Trophoblast cell (in vitro differentiated cells and primary cell): ENCODE results near the gene KDM4C.

Experiments
- DNase-seq, 2 donors: peaks; one replicate each; pipeline ENCODE4 v3.0.0-alpha.2; 2016
- H2AFZ ChIP-seq: 2 replicates; pipeline ENCODE4 v1.6.1; 2013; ENCODE audit warnings: low read length, moderate library complexity, mild to moderate bottlenecking; ENCODE audit not compliant: insufficient read depth, poor library complexity
- H2AK5ac ChIP-seq: 2 replicates; pipeline ENCODE4 v1.6.1; 2013; ENCODE audit warnings: mild to moderate bottlenecking, low read length
- H2BK120ac ChIP-seq: 2 replicates; pipeline ENCODE4 v1.6.1; 2013; ENCODE audit warnings: low read length, mild to moderate bottlenecking, moderate library complexity; ENCODE audit not compliant: insufficient read depth, poor library complexity
- H2BK12ac ChIP-seq: 2 replicates; pipeline ENCODE4 v1.6.1; 2013; ENCODE audit warnings: mild to moderate bottlenecking, low read length, moderate library complexity
- H2BK5ac ChIP-seq: 2 replicates; pipeline ENCODE4 v1.6.1; 2013; ENCODE audit warnings: low read length, low read depth, moderate library complexity, mild to moderate bottlenecking; ENCODE audit not compliant: poor library complexity
- H3K14ac ChIP-seq: 2 replicates; pipeline ENCODE4 v1.6.1; 2013; ENCODE audit warnings: mild to moderate bottlenecking, low read length
- H3K18ac ChIP-seq: 2 replicates; pipeline ENCODE4 v1.6.1; 2013; ENCODE audit warnings: mild to moderate bottlenecking, low read length
- H3K23ac ChIP-seq: 2 replicates; pipeline ENCODE4 v1.6.1; 2013; ENCODE audit warnings: low read length
- H3K27ac ChIP-seq: 2 replicates; pipeline ENCODE4 v1.5.1; 2013; ENCODE audit warnings: low read depth, mild to moderate bottlenecking, inconsistent platforms, low read length, moderate library complexity
- H3K27me3 ChIP-seq: 2 replicates; pipeline ENCODE4 v1.6.1; 2013; ENCODE audit warnings: inconsistent platforms, mild to moderate bottlenecking, low read length, moderate library complexity; ENCODE audit not compliant: insufficient read depth
- H3K36me3 ChIP-seq, 2 experiments: 1 replicate in 1 of 2; 2 replicates in 1 of 2; pipeline ENCODE4 v1.6.1; 2013; ENCODE audit warnings: low read length in 2 of 2, mild to moderate bottlenecking in 2 of 2, moderate library complexity in 1 of 2; ENCODE audit not compliant: insufficient read depth in 2 of 2, control insufficient read depth in 1 of 2
- H3K4ac ChIP-seq: 2 replicates; pipeline ENCODE4 v1.6.1; 2013; ENCODE audit warnings: low read depth, mild to moderate bottlenecking, low read length, moderate library complexity
- H3K4me1 ChIP-seq, 2 experiments: 1 replicate in 1 of 2; 2 replicates in 1 of 2; pipeline ENCODE4 v1.6.1; 2013; ENCODE audit warnings: low read length in 2 of 2, mild to moderate bottlenecking in 2 of 2, moderate library complexity in 1 of 2; ENCODE audit not compliant: insufficient read depth in 2 of 2, control insufficient read depth in 1 of 2
- H3K4me2 ChIP-seq: 2 replicates; pipeline ENCODE4 v1.6.1; 2013; ENCODE audit warnings: inconsistent platforms, mild to moderate bottlenecking, low read length, moderate library complexity
- H3K4me3 ChIP-seq: 2 replicates; pipeline ENCODE4 v1.5.1; 2013; ENCODE audit warnings: mild to moderate bottlenecking, low read depth, low read length, inconsistent platforms
- H3K79me1 ChIP-seq: one replicate; pipeline ENCODE4 v1.6.1; 2013; ENCODE audit warnings: low read length
- H3K79me2 ChIP-seq: 2 replicates; pipeline ENCODE4 v1.6.1; 2013; ENCODE audit warnings: low read length, mild to moderate bottlenecking; ENCODE audit not compliant: control insufficient read depth, insufficient read depth, poor library complexity
- H3K9ac ChIP-seq: 2 replicates; pipeline ENCODE4 v1.6.1; 2013; ENCODE audit warnings: mild to moderate bottlenecking, low read length
- H3K9me3 ChIP-seq: 2 replicates; pipeline ENCODE4 v1.6.1; 2013; ENCODE audit warnings: low read depth, mild to moderate bottlenecking, control low read depth, inconsistent platforms, low read length; ENCODE audit not compliant: insufficient read depth
- H4K12ac ChIP-seq: 2 replicates; pipeline ENCODE4 v1.6.1; 2013; ENCODE audit warnings: low read depth, mild to moderate bottlenecking, low read length, moderate library complexity
- H4K8ac ChIP-seq: 2 replicates; pipeline ENCODE4 v1.6.1; 2013; ENCODE audit warnings: low read depth, mild to moderate bottlenecking, low read length, moderate library complexity
- H4K91ac ChIP-seq: one replicate; pipeline ENCODE4 v1.6.1; 2013; ENCODE audit warnings: low read depth, mild to moderate bottlenecking, low read length, moderate library complexity
- WGBS: extraction: QIAGEN DNeasy Blood & Tissue Kit; methylation state at CpG from one replicate; pipeline ENCODE4 v1.1.7; 2013; ENCODE audit warnings: missing lambda C conversion rate; ENCODE audit not compliant: insufficient read length, insufficient coverage; ENCODE audit errors: extremely low coverage; 5-methylcytosine and 5-hydroxymethylcytosine counted together

KDM4C gene

DNA sequence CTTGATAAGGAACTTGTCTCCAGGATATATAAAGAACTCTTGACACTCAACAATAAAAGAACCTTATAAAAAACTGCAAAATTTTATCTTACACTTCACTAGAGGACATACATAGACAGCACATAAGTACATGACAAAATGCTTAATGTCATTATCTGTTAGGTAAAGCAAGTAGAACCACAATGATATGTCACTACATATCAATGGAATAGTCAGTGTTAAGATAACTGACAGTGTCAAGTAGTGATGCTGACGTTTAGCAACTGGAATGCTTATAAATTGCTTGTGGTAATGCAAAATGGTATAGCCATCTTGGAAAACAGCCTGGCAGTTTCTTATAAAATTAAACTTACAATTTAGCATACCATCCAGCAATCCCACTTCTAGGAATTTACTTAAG is 314.1 kb downstream of the KDM4C start:
- no peak overlapping the region for H2AK5ac ChIP-seq
- no peak overlapping the region for H4K91ac ChIP-seq
- H2BK5ac ChIP-seq: no peak overlapping the region
- no CpG with 5 or more reads among the region's 1 CpG for WGBS
- no peaks in the 10 kb centered on the region for H3K4me1 ChIP-seq
- no peak overlapping the region for H3K9ac ChIP-seq
- no peaks in the 10 kb centered on the region for H3K27me3 ChIP-seq
- no peak overlapping the region for H3K14ac ChIP-seq
- no peak overlapping the region for H2BK120ac ChIP-seq
- no peak overlapping the region for H3K27ac ChIP-seq
- no peak overlapping the region for H3K18ac ChIP-seq
- H3K9me3 ChIP-seq: no peaks in the 10 kb centered on the region
- H3K4me3 ChIP-seq: no peak overlapping the region
- no peak overlapping the region for H4K8ac ChIP-seq
- H3K23ac ChIP-seq: no peak overlapping the region
- H3K4me2 ChIP-seq: no peak overlapping the region
- H4K12ac ChIP-seq: no peak overlapping the region
- no peak for DNase-seq
- no peak overlapping the region for H2AFZ ChIP-seq
- H3K4ac ChIP-seq: no peak overlapping the region
- no peaks in the 10 kb centered on the region for H3K79me1 ChIP-seq
- no peaks in the 10 kb centered on the region for H3K79me2 ChIP-seq
- no peaks in the 10 kb centered on the region for H3K36me3 ChIP-seq
- no peak overlapping the region for H2BK12ac ChIP-seq

- no peak overlapping the region for H3K23ac ChIP-seq
- H3K79me2 ChIP-seq: no peaks in the 10 kb centered on the region
- H4K8ac ChIP-seq: no peak overlapping the region
- H3K14ac ChIP-seq: no peak overlapping the region
- H3K9ac ChIP-seq: no peak overlapping the region
- H2BK12ac ChIP-seq: no peak overlapping the region
- no peaks in the 10 kb centered on the region for H3K9me3 ChIP-seq
- H3K4ac ChIP-seq: no peak overlapping the region
- no peaks in the 10 kb centered on the region for H3K4me1 ChIP-seq
- no peak overlapping the region for H2AK5ac ChIP-seq
- WGBS: no CpG with 5 or more reads among the region's 2 CpGs
- H2AFZ ChIP-seq: no peak overlapping the region
- H3K27ac ChIP-seq: no peak overlapping the region
- no peak overlapping the region for H3K18ac ChIP-seq
- no peak overlapping the region for H3K4me3 ChIP-seq
- H3K79me1 ChIP-seq: no peaks in the 10 kb centered on the region
- no peak overlapping the region for H4K91ac ChIP-seq
- H3K27me3 ChIP-seq: no peaks in the 10 kb centered on the region
- no peak overlapping the region for H4K12ac ChIP-seq
- no peak overlapping the region for H3K4me2 ChIP-seq
- H2BK5ac ChIP-seq: no peak overlapping the region
- no peak overlapping the region for H2BK120ac ChIP-seq
- no peaks in the 10 kb centered on the region for H3K36me3 ChIP-seq
- DNase-seq: no peak
Observed at GRCh38 chr9:7073706-7074105, 315.9 kb downstream of the KDM4C start.

GRCh38 chr9:7075154-7075553 is 317.4 kb downstream of the KDM4C start:
- Histone ChIP-seq H3K36me3 (no peaks in the 10 kb centered on the region), H3K4ac (no peak overlapping the region), H3K27ac (no peak overlapping the region), H3K14ac (no peak overlapping the region), H3K9me3 (no peaks in the 10 kb centered on the region), H4K12ac (no peak overlapping the region), H4K8ac (no peak overlapping the region), H3K23ac (no peak overlapping the region), H2BK5ac (no peak overlapping the region), H3K27me3 (no peaks in the 10 kb centered on the region), H3K18ac (no peak overlapping the region), H2AFZ (no peak overlapping the region), H4K91ac (no peak overlapping the region), H3K4me3 (no peak overlapping the region), H2BK120ac (no peak overlapping the region), H2AK5ac (no peak overlapping the region), H3K4me1 (no peaks in the 10 kb centered on the region), H2BK12ac (no peak overlapping the region), H3K9ac (no peak overlapping the region), H3K79me1 (no peaks in the 10 kb centered on the region), H3K4me2 (no peak overlapping the region), H3K79me2 (no peaks in the 10 kb centered on the region)
- WGBS: no CpG with 5 or more reads among the region's 7 CpGs
- no peak for DNase-seq

- no peak overlapping the region for H2BK12ac ChIP-seq
- H3K4me3 ChIP-seq: no peak overlapping the region
- H3K9ac ChIP-seq: no peak overlapping the region
- H2BK5ac ChIP-seq: no peak overlapping the region
- H3K4me1 ChIP-seq: no peaks in the 10 kb centered on the region
- H3K4ac ChIP-seq: no peak overlapping the region
- H3K18ac ChIP-seq: no peak overlapping the region
- H3K79me1 ChIP-seq: no peaks in the 10 kb centered on the region
- DNase-seq: no peak
- no peak overlapping the region for H3K4me2 ChIP-seq
- WGBS: no CpG with 5 or more reads among the region's 3 CpGs
- H3K27me3 ChIP-seq: no peaks in the 10 kb centered on the region
- no peak overlapping the region for H4K8ac ChIP-seq
- H4K91ac ChIP-seq: no peak overlapping the region
- H3K9me3 ChIP-seq: no peaks in the 10 kb centered on the region
- no peak overlapping the region for H2AK5ac ChIP-seq
- H3K23ac ChIP-seq: no peak overlapping the region
- H3K79me2 ChIP-seq: no peaks in the 10 kb centered on the region
- H2BK120ac ChIP-seq: no peak overlapping the region
- no peak overlapping the region for H3K14ac ChIP-seq
- no peaks in the 10 kb centered on the region for H3K36me3 ChIP-seq
- H2AFZ ChIP-seq: no peak overlapping the region
- no peak overlapping the region for H4K12ac ChIP-seq
- no peak overlapping the region for H3K27ac ChIP-seq
Observed at GRCh38 chr9:7079051-7079450, 321.3 kb downstream of the KDM4C start.
